Measurements from ENCODE around the gene RFX7. TPM values are rescaled to one million over a fixed set of nuclear protein-coding genes. Genes with fewer than 3 reads are reported as not detected.

Gene RFX7
- total and polyA plus RNA-seq, 4 donors, result 2.6 to 14.8 (median 7.2) TPM

DNA sequence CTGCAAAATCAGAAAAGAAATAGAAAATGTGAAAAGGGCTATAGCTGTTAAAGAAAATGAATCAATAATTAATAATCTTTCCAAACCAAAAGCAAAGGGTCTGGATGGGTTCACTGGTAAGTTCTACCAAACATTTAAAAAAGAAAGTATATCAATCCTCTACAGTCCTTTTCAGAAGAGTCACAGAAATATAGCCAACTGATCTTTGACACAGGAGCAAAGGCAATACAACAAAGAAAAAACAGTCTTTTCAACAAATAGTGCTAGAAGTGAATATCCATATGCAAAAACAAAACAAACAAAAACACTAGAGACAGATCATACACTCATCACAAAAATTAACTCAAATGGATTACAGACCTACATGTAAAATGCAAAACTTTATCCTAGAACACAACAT is 32.6 kb downstream of the RFX7 start:
- H3K27ac ChIP-seq (ENCODE audit: low read depth in 1 of 2, low read length in 1 of 2), result no peak overlapping the region
- no peak overlapping the region for H3K9ac ChIP-seq (ENCODE audit: insufficient read depth in 1 of 2, low read length in 2 of 2)
- DNase-seq, result no peak
- no peak overlapping the region for H3K4me3 ChIP-seq
- H3K4me1 ChIP-seq (ENCODE audit: control insufficient read depth in 5 of 5, insufficient read depth in 5 of 5, low read length in 5 of 5), result peaks cover 0 to 5% (median 0%) of the 10 kb centered on the region in 5 donors
- H3K36me3 ChIP-seq (ENCODE audit: control insufficient read depth in 4 of 4, insufficient read depth in 4 of 4, low read length in 4 of 4), result peaks cover 0 to 16% (median 3%) of the 10 kb centered on the region in 4 donors
- no peak for ATAC-seq (ENCODE audit: insufficient read depth, low FRiP score)
- peaks cover 0 to 1% (median 0%) of the 10 kb centered on the region in 4 donors for H3K9me3 ChIP-seq (ENCODE audit: control insufficient read depth in 4 of 4, insufficient read depth in 3 of 4, low read length in 3 of 4)
- no peaks in the 10 kb centered on the region for H3K27me3 ChIP-seq (ENCODE audit: control insufficient read depth in 3 of 3, insufficient read depth in 3 of 3, low read length in 2 of 3)
- TF ChIP-seq, protein P1, sequence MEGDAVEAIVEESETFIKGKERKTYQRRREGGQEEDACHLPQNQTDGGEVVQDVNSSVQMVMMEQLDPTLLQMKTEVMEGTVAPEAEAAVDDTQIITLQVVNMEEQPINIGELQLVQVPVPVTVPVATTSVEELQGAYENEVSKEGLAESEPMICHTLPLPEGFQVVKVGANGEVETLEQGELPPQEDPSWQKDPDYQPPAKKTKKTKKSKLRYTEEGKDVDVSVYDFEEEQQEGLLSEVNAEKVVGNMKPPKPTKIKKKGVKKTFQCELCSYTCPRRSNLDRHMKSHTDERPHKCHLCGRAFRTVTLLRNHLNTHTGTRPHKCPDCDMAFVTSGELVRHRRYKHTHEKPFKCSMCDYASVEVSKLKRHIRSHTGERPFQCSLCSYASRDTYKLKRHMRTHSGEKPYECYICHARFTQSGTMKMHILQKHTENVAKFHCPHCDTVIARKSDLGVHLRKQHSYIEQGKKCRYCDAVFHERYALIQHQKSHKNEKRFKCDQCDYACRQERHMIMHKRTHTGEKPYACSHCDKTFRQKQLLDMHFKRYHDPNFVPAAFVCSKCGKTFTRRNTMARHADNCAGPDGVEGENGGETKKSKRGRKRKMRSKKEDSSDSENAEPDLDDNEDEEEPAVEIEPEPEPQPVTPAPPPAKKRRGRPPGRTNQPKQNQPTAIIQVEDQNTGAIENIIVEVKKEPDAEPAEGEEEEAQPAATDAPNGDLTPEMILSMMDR (IDR thresholded peaks at IDR 0.05; ENCODE audit: control extremely low read depth, extremely low read depth), result no peak

DNA sequence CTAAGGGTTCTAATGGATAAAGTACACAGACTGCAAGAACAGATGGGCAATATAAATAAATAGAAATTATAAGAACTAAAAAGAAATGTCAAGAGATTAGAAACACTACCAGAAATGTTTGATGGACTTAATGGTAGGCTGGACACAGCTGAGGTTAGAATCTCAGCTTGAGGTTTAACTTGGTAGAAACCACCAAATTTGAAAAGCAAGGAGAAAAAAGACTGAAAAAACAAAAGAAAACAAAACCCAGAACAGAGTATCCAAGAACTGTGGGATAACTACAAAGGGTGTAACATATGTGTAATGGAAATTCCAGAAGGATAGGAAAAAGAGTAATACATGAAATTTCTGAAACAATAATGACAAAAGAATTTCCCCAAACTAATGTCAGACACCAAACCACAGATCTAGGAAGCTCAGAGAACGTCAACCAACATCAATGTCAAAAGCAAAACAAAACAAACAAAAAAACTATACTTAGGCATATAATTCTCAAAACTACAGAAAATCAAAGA is 35.0 kb downstream of the RFX7 start:
- peaks cover 0 to 5% (median 0%) of the 10 kb centered on the region in 5 donors for H3K4me1 ChIP-seq (ENCODE audit: control insufficient read depth in 5 of 5, insufficient read depth in 5 of 5, low read length in 5 of 5)
- TF ChIP-seq, protein P1 (IDR thresholded peaks at IDR 0.05; ENCODE audit: control extremely low read depth, extremely low read depth), result no peak
- DNase-seq, result no peak
- no peak overlapping the region for H3K4me3 ChIP-seq
- H3K9me3 ChIP-seq (ENCODE audit: control insufficient read depth in 4 of 4, insufficient read depth in 3 of 4, low read length in 3 of 4), result peaks cover 0 to 1% (median 0%) of the 10 kb centered on the region in 4 donors
- ATAC-seq (ENCODE audit: insufficient read depth, low FRiP score), result no peak
- peaks cover 0 to 16% (median 3%) of the 10 kb centered on the region in 4 donors for H3K36me3 ChIP-seq (ENCODE audit: control insufficient read depth in 4 of 4, insufficient read depth in 4 of 4, low read length in 4 of 4)
- no peaks in the 10 kb centered on the region for H3K27me3 ChIP-seq (ENCODE audit: control insufficient read depth in 3 of 3, insufficient read depth in 3 of 3, low read length in 2 of 3)
- H3K9ac ChIP-seq (ENCODE audit: insufficient read depth in 1 of 2, low read length in 2 of 2), result no peak overlapping the region
- 36 to 57% methylated on average over 1 of the region's 1 CpG for WGBS, 2 donors
- no peak overlapping the region for H3K27ac ChIP-seq (ENCODE audit: low read depth in 1 of 2, low read length in 1 of 2)

DNA sequence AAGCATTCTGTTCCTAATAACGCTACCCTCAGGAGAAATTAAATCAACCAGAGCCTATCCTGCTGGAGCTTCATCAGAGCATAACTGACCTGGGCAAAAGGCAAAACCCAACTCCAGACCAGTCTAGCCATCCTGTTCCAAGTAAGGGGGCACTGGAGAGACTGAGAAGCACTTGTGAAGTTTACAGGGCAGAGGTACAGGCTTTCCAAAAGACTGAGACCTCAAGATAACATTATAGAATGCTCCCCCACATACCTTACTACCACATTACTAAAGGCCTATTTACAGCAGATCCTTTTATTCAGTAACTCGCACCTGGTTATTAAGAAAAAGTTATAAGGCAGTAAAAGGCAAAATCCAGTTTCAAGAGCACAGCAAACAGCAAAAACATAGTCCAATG is 35.5 kb downstream of the RFX7 start:
- peaks cover 0 to 12% (median 3%) of the 10 kb centered on the region in 4 donors for H3K36me3 ChIP-seq (ENCODE audit: control insufficient read depth in 4 of 4, insufficient read depth in 4 of 4, low read length in 4 of 4)
- H3K27ac ChIP-seq (ENCODE audit: low read depth in 1 of 2, low read length in 1 of 2), result no peak overlapping the region
- ATAC-seq (ENCODE audit: insufficient read depth, low FRiP score) (no peak), DNase-seq (no peak)
- no peak overlapping the region for H3K4me3 ChIP-seq
- 73 to 79% methylated on average over 2 of the region's 2 CpGs for WGBS, 2 donors
- peaks cover 0 to 1% (median 0%) of the 10 kb centered on the region in 4 donors for H3K9me3 ChIP-seq (ENCODE audit: control insufficient read depth in 4 of 4, insufficient read depth in 3 of 4, low read length in 3 of 4)
- TF ChIP-seq, protein P1 (IDR thresholded peaks at IDR 0.05; ENCODE audit: control extremely low read depth, extremely low read depth), result no peak
- no peaks in the 10 kb centered on the region for H3K27me3 ChIP-seq (ENCODE audit: control insufficient read depth in 3 of 3, insufficient read depth in 3 of 3, low read length in 2 of 3)
- peaks cover 0 to 5% (median 0%) of the 10 kb centered on the region in 5 donors for H3K4me1 ChIP-seq (ENCODE audit: control insufficient read depth in 5 of 5, insufficient read depth in 5 of 5, low read length in 5 of 5)
- H3K9ac ChIP-seq (ENCODE audit: insufficient read depth in 1 of 2, low read length in 2 of 2), result no peak overlapping the region

DNA sequence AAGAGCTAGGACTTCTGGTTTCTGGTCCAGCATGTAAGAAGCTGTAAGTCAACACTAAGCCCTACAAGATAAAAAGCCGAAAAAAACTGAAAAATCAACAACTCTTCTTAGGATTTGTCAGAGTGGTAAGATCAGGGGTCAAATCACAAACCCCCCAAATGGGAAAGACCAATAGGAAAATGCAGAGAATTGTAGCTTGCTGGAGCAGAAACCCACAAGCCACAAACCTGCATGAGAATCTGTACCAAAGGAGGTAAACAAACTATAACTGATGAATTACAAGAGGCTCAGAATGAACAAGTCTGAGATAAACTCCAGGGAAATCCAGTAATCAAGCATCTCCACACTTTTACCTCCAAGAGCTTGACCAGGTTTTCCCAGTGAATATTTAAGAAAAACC is 36.0 kb downstream of the RFX7 start:
- Histone ChIP-seq H3K4me1 (ENCODE audit: control insufficient read depth in 5 of 5, insufficient read depth in 5 of 5, low read length in 5 of 5) (peaks cover 0 to 5% (median 0%) of the 10 kb centered on the region in 5 donors), H3K27me3 (ENCODE audit: control insufficient read depth in 3 of 3, insufficient read depth in 3 of 3, low read length in 2 of 3) (no peaks in the 10 kb centered on the region), H3K9me3 (ENCODE audit: control insufficient read depth in 4 of 4, insufficient read depth in 3 of 4, low read length in 3 of 4) (peaks cover 0 to 1% (median 0%) of the 10 kb centered on the region in 4 donors), H3K4me3 (no peak overlapping the region), H3K36me3 (ENCODE audit: control insufficient read depth in 4 of 4, insufficient read depth in 4 of 4, low read length in 4 of 4) (peaks cover 0 to 12% (median 3%) of the 10 kb centered on the region in 4 donors), H3K9ac (ENCODE audit: insufficient read depth in 1 of 2, low read length in 2 of 2) (no peak overlapping the region), H3K27ac (ENCODE audit: low read depth in 1 of 2, low read length in 1 of 2) (no peak overlapping the region)
- WGBS, 2 donors, result 32 to 49% methylated on average over 1 of the region's 1 CpG
- ATAC-seq (ENCODE audit: insufficient read depth, low FRiP score) (no peak), DNase-seq (no peak)
- TF ChIP-seq, protein P1 (IDR thresholded peaks at IDR 0.05; ENCODE audit: control extremely low read depth, extremely low read depth), result no peak

Measured in lung (tissue), 12 donors.